ENCODE results near the gene ZFP1. TPM values are rescaled to one million over a fixed set of nuclear protein-coding genes. Genes with fewer than 3 reads are reported as not detected.

The ZFP1 gene
- total and polyA plus RNA-seq, 2 experiments from 2014 or later = 4.8 to 12.5 TPM

GRCh38 chr16:75121949-75122568, 26.3 kb upstream of the ZFP1 start (continued):
- TF ChIP-seq ZNF462 (CRISPR knock-in tag; IDR thresholded peaks at IDR 0.05) (no peak), JUNB (IDR thresholded peaks at IDR 0.05; ENCODE audit: unreplicated experiment) (no peak), STAT1 (IDR thresholded peaks at IDR 0.05; ENCODE audit: unreplicated experiment) (no peak), NANOG (IDR thresholded peaks at IDR 0.05; ENCODE audit: borderline replicate concordance) (no peak), ZNF331 (CRISPR knock-in tag; IDR thresholded peaks at IDR 0.05; ENCODE audit: low read depth) (no peak), ETS1 (IDR thresholded peaks at IDR 0.05) (no peak), CREB1 (CRISPR knock-in tag; IDR thresholded peaks at IDR 0.05; ENCODE audit: low read depth) (no peak)

- no peak overlapping the region for H3K27ac ChIP-seq (ENCODE audit: low read depth)
- peaks cover 60% of the 10 kb centered on the region for H3K9me3 Mint-ChIP-seq
- H3K27ac Mint-ChIP-seq = no peak overlapping the region
- H3K9me2 ChIP-seq (ENCODE audit: insufficient read depth) = no peaks in the 10 kb centered on the region
- peaks cover 10% of the 10 kb centered on the region for H3K36me3 ChIP-seq (ENCODE audit: insufficient read depth)
- DNase-seq (ENCODE audit: low spot score) = no peak
- H3K27me3 ChIP-seq (ENCODE audit: insufficient read depth) = no peaks in the 10 kb centered on the region
- H3K4me3 Mint-ChIP-seq = no peak overlapping the region
- no peaks in the 10 kb centered on the region for H3K79me2 ChIP-seq (replicated peaks; ENCODE audit: insufficient read depth)
- H4K20me1 ChIP-seq (replicated peaks; ENCODE audit: insufficient read depth) = no peaks in the 10 kb centered on the region
- no peak for ATAC-seq
- H3K4me2 ChIP-seq = no peak overlapping the region
- peaks cover 19% of the 10 kb centered on the region for H3K4me1 ChIP-seq (ENCODE audit: insufficient read depth)
- H3K27me3 Mint-ChIP-seq (ENCODE audit: insufficient read depth, low read depth, poor library complexity) = peaks cover 5% of the 10 kb centered on the region
- H2AFZ ChIP-seq = no peak overlapping the region
- no peak overlapping the region for H3K4me3 ChIP-seq
- peaks cover 27% of the 10 kb centered on the region; the same call in 2 of the 3 replicates for H3K36me3 Mint-ChIP-seq (ENCODE audit: low read depth)
- no peaks in the 10 kb centered on the region for H3F3A ChIP-seq (replicated peaks; ENCODE audit: low read depth)
- peaks cover 17% of the 10 kb centered on the region for H3K4me1 Mint-ChIP-seq
- TF ChIP-seq ZNF114 (CRISPR knock-in tag; IDR thresholded peaks at IDR 0.05) = no peak
- no peak for TF ChIP-seq ETS1 (IDR thresholded peaks at IDR 0.05)
- TF ChIP-seq CTCF (conservative IDR thresholded peaks at IDR 0.05; ENCODE audit: low read depth in 2 of 2) = no peak
- TF ChIP-seq REST (IDR thresholded peaks at IDR 0.05; ENCODE audit: unreplicated experiment) = no peak
- TF ChIP-seq EZH2phosphoT487 (IDR thresholded peaks at IDR 0.05; ENCODE audit: unreplicated experiment) = no peak
- TF ChIP-seq STAT1 (IDR thresholded peaks at IDR 0.05; ENCODE audit: unreplicated experiment) = no peak
- TF ChIP-seq JUNB (IDR thresholded peaks at IDR 0.05; ENCODE audit: unreplicated experiment) = no peak
These were observed 25.7 kb upstream of the ZFP1 start for GRCh38 chr16:75122609-75123008.
